Fibroblast of lung (primary cell): ENCODE results near the gene GAB2. TPM values are rescaled to one million over a fixed set of nuclear protein-coding genes. Genes with fewer than 3 reads are reported as not detected.

Experiments
- DNase-seq, 2 donors: peaks; one replicate each; pipeline versions ENCODE4 v3.0.0 to v3.0.0-alpha.2; 2010; ENCODE audit warnings: low read depth in 2 of 2
- H2AFZ ChIP-seq: 2 replicates; pipeline ENCODE4 v1.5.1; 2012; ENCODE audit warnings: low read length, control low read depth, inconsistent platforms
- H3K27ac ChIP-seq: 2 replicates; pipeline ENCODE4 v1.5.1; 2011; ENCODE audit warnings: low read length, control low read depth; ENCODE audit not compliant: insufficient read depth
- H3K27me3 ChIP-seq: 2 replicates; pipeline ENCODE4 v1.5.1; 2011; ENCODE audit warnings: mild to moderate bottlenecking, low read length; ENCODE audit not compliant: control insufficient read depth, insufficient read depth
- H3K36me3 ChIP-seq: 2 replicates; pipeline ENCODE4 v1.5.1; 2011; ENCODE audit warnings: low read length; ENCODE audit not compliant: control insufficient read depth, insufficient read depth
- H3K4me1 ChIP-seq: 2 replicates; pipeline ENCODE4 v1.5.1; 2011; ENCODE audit warnings: low read length; ENCODE audit not compliant: control insufficient read depth, insufficient read depth; ENCODE audit errors: extremely low read depth
- H3K4me2 ChIP-seq: 2 replicates; pipeline ENCODE4 v1.5.1; 2011; ENCODE audit warnings: low read length, control low read depth; ENCODE audit not compliant: insufficient read depth; ENCODE audit errors: extremely low read depth
- H3K4me3 ChIP-seq, 4 experiments: fragments of 200-600 bp in 1 of 4; sonication (generic) in 1 of 4; replicated peaks in 1 of 4; 2 replicates each; pipeline ENCODE4 v1.5.1; 2011 to 2016; ENCODE audit warnings: low read length in 4 of 4, low read depth in 3 of 4, mild to moderate bottlenecking in 3 of 4, control low read depth in 2 of 4, inconsistent platforms in 1 of 4, mixed read lengths in 1 of 4; ENCODE audit not compliant: insufficient read depth in 1 of 4; ENCODE audit errors: control extremely low read depth in 1 of 4
- H3K79me2 ChIP-seq: 2 replicates; pipeline ENCODE4 v1.5.1; 2012; ENCODE audit warnings: mild to moderate bottlenecking, low read length, inconsistent platforms; ENCODE audit not compliant: control insufficient read depth, insufficient read depth
- H3K9ac ChIP-seq: 2 replicates; pipeline ENCODE4 v1.5.1; 2011; ENCODE audit warnings: mild to moderate bottlenecking, low read length, control low read depth; ENCODE audit not compliant: insufficient read depth
- H3K9me3 ChIP-seq: 2 replicates; pipeline ENCODE4 v1.5.1; 2012; ENCODE audit warnings: low read depth, low read length; ENCODE audit not compliant: control insufficient read depth, insufficient read depth
- H4K20me1 ChIP-seq: 2 replicates; pipeline ENCODE4 v1.5.1; 2011; ENCODE audit warnings: low read length; ENCODE audit not compliant: control insufficient read depth, insufficient read depth; ENCODE audit errors: extremely low read depth
- EZH2 ChIP-seq: IDR thresholded peaks from 2 replicates; pipeline ENCODE4 v1.5.1; 2012; ENCODE audit warnings: low read length, control low read depth, mild to moderate bottlenecking; ENCODE audit errors: missing control alignments
- polyA plus RNA-seq, 2 donors: library from polyadenylated mRNA; depleted of rRNA in 1 of 2; stranded (reverse) in 1 of 2; unstranded in 1 of 2; fragments of >200 nt; gene quantifications; 2 replicates each; pipeline ENCODE4 v1.2.1, GENCODE V29; 2011 to 2012; ENCODE audit warnings: missing spikeins in 1 of 2
- total RNA-seq: library from RNA; depleted of rRNA; stranded (reverse); fragments of >200 nt; gene quantifications from 2 replicates; pipeline ENCODE4 v1.2.1, GENCODE V29; 2014
- TF ChIP-seq, protein P1 (sequence below), 2 donors: IDR thresholded peaks in 1 of 2; conservative IDR thresholded peaks in 1 of 2; 1 replicate in 1 of 2; 2 replicates in 1 of 2; pipeline ENCODE4 v1.5.1; 2011 to 2012; ENCODE audit warnings: low read length in 2 of 2, control low read depth in 1 of 2, inconsistent platforms in 1 of 2, low read depth in 1 of 2, mild to moderate bottlenecking in 1 of 2

GAB2 gene
- total and polyA plus RNA-seq, 2 donors (not counting 1 experiment from before 2014, with no cell fraction given), result 7.1 to 14.0 TPM

DNA sequence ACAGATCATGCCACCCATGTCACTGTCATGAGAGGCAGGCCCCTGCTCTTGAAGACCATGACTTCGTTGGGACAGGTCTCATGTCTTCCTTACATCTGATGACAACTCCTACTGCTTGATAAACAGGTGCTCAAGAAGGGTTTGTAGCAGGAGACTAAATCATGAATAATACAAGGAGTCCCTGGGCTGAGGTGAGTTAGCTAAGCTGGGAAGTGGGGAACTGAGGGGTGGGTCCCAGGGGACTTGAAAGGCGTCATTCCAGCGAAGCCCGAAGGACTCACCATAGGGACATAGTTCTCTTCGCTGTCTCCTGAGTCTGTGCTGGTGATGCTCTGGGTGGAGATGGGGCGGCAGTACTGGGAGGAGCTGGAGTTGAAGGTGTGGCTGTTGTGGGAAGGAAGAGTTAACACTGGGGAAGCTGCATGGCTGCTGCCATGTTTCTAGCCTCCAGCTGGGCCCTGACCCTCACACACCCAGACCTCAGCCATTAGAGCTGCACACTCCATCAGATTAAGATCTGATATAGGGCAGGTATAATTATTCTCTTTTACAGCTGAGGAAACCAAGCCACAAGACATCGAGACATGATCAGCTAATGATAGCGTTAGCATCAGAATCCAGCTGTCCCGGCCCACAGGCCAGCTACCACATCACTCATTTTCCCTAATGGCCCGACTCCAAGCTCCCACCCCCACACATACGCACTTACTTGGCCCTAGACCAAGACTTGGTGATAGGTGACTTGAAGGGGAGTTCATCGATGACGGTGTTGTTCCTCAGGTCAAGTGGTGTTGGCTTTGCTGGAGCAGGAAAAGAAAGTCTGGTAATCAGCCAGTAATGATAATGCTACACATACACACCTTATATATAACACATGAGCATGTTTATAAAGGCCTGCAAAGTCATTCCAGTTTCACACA is 196.0 kb downstream of the GAB2 start:
- Histone ChIP-seq H4K20me1 (no peaks in the 10 kb centered on the region), H2AFZ (no peak overlapping the region), H3K9ac (no peak overlapping the region), H3K9me3 (no peaks in the 10 kb centered on the region), H3K27me3 (no peaks in the 10 kb centered on the region), H3K27ac (no peak overlapping the region), H3K4me2 (no peak overlapping the region), H3K36me3 (peaks cover 15% of the 10 kb centered on the region), H3K79me2 (no peaks in the 10 kb centered on the region), H3K4me1 (no peaks in the 10 kb centered on the region), H3K4me3 (no peak overlapping the region)
- no peak for TF ChIP-seq EZH2
- TF ChIP-seq, protein P1, sequence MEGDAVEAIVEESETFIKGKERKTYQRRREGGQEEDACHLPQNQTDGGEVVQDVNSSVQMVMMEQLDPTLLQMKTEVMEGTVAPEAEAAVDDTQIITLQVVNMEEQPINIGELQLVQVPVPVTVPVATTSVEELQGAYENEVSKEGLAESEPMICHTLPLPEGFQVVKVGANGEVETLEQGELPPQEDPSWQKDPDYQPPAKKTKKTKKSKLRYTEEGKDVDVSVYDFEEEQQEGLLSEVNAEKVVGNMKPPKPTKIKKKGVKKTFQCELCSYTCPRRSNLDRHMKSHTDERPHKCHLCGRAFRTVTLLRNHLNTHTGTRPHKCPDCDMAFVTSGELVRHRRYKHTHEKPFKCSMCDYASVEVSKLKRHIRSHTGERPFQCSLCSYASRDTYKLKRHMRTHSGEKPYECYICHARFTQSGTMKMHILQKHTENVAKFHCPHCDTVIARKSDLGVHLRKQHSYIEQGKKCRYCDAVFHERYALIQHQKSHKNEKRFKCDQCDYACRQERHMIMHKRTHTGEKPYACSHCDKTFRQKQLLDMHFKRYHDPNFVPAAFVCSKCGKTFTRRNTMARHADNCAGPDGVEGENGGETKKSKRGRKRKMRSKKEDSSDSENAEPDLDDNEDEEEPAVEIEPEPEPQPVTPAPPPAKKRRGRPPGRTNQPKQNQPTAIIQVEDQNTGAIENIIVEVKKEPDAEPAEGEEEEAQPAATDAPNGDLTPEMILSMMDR (conservative IDR thresholded peaks at IDR 0.05 in 1 of 2, IDR thresholded peaks at IDR 0.05 in 1 of 2; ENCODE audit: low read depth in 1 of 2, low read length in 2 of 2), result no peak
- DNase-seq, result no peak

DNA sequence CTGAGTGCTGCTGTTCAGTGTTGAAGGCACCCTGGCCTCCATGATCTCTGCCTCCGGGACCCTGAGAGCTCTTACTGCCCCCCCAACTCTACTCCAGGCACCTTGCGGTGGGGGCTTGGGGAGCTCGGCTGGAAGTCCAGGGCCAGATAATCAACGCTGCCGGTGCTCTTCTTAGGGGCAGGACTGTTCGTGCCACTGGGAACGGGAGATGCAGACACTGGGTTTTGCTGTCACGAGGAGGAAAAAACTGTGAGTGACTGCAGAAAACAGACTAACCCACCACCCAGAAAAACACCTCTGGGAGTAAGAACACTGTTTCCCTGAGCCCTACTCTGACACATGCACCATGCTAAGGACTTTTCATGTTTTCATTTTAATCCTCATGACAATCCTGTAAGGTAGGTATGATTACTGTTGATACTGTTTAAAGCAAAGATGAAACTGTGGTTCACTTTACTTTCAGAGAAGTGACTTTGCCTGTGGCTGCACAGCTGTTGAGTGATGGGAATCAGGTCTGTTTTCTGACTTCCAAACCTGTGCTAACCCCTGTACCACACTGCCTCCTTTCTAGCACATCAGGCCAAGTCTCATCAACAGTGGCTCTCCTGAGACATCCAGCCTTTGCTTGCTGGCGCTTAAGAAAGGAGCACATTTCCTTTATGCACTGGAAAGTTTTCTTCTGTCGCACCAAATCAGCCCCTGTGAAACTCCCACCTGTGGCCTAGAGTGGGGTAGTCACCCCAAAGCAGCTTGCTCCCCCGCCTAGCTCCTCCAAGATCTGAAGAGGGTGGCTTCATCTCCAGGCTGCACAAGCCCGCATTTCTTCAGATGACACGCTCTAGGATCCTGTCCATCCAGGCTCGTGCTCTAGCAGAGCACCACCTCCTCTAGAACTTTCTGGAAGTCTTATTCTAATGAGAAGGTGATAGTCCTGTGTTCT is 197.1 kb downstream of the GAB2 start:
- Histone ChIP-seq H3K27me3 (no peaks in the 10 kb centered on the region), H3K36me3 (peaks cover 18% of the 10 kb centered on the region), H2AFZ (no peak overlapping the region), H3K4me2 (no peak overlapping the region), H3K79me2 (no peaks in the 10 kb centered on the region), H3K9ac (no peak overlapping the region), H3K4me1 (no peaks in the 10 kb centered on the region), H3K9me3 (no peaks in the 10 kb centered on the region), H3K27ac (no peak overlapping the region), H4K20me1 (no peaks in the 10 kb centered on the region), H3K4me3 (no peak overlapping the region)
- TF ChIP-seq, protein P1 (conservative IDR thresholded peaks at IDR 0.05 in 1 of 2, IDR thresholded peaks at IDR 0.05 in 1 of 2; ENCODE audit: low read depth in 1 of 2, low read length in 2 of 2), result no peak
- TF ChIP-seq EZH2, result no peak
- DNase-seq, result no peak
